GM19238 (cell line): Measurements from ENCODE around the gene LPAR1.

ENCODE experiments used
- DNase-seq: peaks from one replicate; pipeline ENCODE4 v3.0.0; 2011; ENCODE audit warnings: low spot score; ENCODE audit not compliant: insufficient read length

LPAR1 gene

DNA sequence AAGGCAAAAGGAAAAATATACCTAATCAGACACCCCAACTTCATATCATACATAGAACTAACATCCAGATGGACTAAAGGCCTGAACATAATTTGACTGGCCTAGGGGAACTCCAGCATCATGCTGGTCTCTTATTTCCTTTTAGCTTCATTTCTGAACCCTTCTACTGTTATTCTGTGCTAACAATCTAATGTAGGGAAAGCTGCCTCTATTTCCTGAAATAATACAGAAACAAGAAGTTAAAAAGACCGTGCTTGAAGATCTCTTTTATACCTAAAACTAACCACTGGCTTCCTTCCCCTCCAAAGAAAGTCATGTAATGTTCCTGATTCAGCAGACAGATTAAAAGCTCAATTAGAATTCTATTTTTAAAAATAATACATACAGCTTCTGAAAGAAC lies 36.7 kb downstream of the LPAR1 start:
- DNase-seq, result no peak

DNA sequence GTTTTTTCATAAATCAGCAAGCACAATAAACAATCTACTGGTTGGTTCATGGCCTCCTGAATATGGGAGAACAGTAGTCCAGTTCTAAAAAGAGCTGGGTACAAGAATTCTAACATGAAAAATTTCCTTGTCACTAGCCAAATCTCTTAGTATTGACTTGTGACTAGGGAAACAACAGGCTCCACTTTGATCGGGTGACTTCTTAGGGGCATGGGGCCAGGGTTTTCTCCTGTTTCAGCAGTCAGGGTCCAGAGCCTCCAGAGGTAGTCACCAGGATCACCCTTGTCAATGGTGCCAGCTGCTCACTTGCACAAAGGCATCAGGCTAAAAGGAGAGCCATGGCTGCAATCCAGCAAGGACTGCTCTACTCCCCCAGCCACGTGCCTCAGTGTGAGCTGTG lies 38.1 kb downstream of the LPAR1 start:
- no peak for DNase-seq

DNA sequence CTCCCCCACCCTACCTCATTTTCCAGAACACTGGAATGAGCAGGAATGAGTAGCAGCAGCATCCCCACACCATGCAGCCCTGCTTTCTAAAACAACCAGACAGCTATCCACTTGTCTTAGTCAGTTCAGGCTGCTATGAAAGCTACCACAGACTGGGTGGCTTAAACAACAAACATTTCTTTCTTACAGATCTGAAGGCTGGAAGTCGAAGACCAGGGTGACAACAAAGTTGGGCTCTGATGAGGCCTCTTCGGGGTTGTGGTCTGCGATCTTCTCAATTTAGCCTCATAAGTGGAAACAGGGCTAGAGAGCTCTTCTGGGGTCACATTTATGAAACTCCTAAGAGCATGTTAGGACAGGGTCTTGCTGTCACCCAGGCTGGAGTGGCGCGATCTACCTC lies 38.9 kb downstream of the LPAR1 start:
- no peak for DNase-seq

DNA sequence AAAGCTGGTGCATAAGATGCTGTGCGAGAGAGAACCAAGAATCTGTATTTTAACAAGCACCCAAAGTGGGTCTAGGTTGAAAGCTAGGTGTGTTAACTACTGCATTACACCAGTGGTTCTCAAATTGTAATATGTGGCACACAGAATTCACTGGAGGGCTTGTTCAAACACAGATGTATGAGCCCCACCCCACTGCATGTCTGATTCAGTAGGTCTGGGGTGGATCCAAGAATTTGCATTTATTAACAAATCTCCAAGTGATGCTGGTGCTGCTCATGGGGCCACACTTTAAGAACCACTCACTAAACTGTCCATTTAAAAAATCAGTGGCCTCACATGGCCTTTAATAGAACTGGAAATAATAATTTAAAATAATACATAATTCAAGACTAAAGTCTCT lies 40.4 kb downstream of the LPAR1 start:
- no peak for DNase-seq

DNA sequence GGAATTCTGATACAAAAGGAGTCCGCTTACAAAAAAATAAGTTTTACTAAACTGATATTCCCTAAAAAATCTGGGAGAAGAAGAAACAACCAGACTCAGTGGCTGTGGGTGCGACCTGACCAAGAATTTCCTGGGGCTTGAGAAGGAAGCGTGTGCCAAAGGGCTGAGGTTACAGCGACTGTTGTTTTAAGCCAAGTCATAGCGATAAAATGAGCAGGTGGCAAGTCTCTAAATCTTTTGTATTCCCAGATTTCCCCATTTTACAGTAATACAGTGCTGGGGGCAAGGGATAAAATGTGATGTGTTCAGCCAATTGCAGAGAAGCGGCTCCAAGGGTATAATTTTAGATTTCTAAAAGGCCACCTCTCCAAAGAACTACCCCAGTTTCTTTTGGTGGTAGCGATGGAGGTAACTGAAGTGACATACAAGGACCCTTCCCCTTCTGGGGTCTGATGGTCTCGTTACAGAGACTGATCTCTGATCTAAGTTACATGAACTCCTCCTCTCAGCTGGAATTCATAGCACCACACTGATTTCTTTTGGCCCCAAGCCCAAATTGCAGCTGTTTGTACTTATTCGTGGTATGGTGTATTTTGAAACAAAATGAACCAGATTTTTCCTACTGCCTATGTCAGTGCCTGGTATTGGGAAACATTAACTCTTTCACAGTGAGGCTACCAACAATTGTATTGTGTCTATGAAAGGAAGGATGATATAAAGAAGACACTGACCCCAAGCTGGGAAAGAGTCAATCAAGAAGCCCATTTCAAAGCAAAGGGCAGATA lies 41.6 kb downstream of the LPAR1 start:
- no peak for DNase-seq

DNA sequence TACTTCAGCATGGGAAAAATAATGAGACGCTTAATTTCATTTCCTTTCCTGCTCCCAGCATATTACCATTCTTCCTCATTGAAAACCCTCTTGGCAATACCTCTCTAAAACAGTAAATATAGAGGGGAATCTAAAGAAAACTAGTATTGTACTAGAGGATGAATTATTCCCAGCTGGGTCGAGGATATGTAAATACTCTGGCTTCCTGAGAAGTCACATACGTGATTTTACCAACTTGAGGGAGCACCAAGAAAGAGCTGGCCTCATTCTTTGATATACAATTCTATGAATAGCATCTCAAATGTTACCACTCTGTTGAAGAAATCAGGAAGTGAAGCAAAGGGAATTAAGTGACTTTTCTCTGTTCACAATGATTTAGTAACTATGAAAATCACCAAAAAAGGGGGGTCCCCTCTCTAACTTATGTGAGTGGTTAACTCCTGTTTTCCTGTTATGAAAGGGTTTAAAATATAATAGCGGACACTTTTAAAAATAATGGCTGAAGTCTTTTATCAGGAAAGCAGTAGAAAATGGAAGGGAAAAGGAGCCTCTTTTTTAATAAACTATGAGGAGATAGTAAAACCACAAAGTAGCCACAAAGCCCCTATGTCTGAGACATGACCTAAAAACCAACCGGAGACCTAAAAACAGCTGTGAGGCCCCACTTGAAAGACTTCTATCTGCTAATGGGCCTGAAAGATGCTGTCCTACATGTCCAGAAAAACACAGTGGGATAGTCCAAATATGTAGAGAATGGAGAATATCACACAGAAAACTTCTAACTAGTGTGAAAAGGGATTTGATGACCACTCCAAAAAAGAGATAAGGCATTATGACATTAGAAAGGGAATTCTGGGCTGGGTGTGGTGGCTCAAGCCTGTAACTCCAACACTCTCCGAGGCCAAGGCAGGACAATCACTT lies 42.6 kb downstream of the LPAR1 start:
- no peak for DNase-seq

DNA sequence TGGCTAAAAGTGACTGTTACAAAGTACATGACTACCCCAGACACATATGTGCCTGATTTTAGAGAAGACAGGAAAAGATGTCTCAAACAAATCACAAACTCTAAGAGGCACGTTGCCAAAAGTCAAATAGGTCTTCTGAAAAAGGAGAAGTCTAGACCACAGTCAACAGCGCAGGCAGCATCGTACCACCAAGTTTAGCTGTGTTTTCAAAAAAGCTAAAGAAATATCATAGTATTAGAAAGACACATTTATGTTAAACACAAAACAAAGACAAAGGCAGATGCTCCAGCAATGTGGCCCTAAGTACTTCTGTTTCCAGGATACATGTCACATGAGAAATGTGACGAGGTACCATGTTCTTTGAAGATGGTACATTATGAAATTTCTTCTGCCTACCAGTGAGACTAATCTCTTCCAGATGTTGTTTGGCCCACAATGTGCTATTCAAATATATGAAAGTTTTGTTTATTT lies 43.5 kb downstream of the LPAR1 start:
- DNase-seq, result no peak

DNA sequence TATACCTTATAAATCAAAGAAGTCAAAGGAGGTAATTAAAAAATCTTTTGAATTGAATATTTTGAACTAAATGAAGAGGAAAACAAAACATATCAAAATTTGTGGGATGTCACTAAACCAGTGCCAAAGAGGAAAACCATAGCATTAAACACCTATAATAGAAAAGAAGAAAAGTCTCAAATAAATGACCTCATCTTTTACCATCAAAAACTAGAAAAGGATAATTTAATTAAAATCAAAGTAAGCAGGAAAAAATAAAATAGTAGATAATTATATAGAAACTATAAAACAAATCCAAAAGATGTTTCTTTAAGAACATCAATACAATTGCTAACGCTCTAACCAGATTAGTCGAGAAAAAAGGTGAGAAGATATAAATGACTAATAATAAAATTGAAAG lies 47.8 kb downstream of the LPAR1 start:
- DNase-seq, result no peak

DNA sequence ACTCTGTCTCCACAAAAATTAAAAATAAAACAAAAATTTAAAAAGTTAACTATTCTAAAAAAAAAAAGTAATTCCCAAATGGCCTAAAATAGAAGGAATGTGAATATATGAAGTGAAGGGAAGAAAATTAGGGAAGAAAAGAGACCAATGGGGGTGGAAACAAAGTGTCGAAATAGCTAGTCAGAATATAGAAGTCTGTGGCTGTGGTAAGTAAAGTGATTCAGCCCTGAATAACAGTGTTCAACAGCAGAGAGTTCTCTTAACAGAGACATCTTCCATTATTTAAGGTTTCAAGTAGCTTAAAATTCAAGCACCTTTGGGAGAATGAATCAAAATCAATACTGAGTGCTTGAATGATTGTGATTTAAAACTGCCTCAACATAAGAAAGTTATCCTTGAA lies 51.7 kb downstream of the LPAR1 start:
- no peak for DNase-seq

DNA sequence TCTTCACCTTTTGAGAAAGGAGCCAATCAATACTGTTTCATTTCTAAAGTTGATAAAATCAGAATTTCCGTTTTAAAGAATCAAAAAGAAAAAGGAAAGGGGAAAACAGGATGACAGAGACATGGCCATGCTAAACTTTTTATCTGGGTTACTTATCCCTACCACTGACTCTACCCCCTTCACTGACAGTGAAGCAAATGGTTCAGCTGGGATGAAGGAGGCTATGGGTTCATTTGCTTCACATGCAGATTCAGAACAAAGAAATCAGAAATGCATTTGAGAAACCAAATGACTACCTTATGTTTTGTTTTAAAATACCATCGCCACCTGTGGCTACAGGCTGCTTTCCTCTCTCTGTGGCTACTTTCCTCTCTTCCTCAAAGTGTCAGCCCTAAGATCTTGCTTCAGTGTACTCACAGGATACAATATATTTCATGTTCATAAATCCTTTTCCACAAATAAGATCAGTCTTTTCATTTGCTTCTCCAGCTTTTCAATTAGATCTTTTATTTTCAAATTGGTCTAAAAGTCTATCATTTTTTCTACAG lies 53.3 kb downstream of the LPAR1 start:
- no peak for DNase-seq

DNA sequence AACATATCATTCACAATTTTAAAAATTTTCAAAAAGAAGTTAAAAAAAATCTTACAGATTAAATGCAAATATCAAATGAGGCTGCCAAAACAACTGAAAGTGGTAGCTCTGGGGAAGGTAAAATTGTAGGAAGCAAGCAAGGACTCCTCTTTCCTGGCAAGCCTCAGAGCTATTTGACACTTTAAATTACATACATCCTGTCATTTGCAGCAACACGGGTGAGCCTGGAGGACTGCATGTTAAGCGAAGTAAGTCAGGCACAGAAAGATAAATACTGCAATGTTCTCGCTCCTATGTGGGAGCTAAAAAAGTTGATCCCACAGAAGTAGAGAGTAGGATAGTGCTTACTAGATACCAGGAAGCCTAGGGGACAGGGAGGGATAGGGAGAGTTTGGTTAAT lies 58.0 kb downstream of the LPAR1 start:
- no peak for DNase-seq

DNA sequence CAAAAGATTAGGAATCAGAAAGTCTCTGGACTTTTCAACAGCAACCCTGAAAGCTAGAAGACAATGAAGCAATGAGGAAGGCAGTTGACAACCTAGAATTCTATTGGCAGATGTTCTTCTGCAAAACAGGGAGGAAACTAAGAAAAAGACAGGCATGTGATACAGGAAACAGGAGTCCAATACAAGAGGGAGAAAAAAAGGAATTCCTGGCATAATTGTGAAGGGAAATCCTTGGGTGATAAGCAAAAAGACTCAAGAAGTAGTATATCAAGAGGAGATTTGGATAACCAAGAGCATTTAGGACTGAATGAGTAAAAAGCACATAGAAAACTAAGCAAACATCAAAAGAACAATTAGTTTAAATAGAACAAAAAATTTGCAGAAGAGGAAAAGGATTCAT lies 58.6 kb downstream of the LPAR1 start:
- no peak for DNase-seq

DNA sequence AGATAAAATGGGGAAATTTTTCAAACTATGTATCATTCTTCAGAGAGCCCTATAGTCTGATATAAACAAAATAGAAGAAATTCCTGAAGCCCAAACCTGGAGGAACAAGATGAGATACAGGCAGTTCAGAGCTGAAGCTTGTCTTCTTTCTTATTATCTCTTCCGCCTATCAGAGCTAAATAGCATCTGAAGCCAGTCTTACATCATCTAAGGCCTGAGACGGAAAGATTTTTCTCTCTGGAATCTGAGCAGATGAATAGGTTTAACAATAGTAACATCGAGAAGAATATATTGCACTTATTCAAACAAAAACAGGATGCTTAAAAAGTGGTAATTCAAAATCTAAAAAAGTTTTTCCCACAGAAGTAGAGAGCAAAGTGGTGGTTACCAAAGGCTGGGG lies 59.8 kb downstream of the LPAR1 start:
- no peak for DNase-seq

DNA sequence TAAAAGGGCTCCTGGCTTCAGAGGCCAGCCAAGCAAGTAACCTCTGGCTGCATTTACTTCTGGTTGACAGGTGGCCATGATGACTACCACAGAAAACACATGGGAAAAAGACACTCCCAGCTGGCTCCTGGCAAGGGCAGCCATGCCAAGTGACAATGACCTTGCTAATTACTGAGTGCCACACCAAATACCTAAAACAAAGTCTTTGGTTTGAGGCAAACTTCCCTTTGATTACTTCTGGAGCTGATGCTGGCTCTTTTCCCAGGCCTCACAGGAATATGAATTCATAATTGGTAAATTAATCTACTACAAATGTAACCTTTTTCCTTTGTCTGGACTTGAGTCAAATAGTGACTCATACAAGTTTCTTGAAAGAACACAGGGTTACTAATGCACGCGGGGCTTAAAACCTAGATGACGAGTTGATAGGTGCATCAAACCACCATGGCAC lies 61.0 kb downstream of the LPAR1 start:
- DNase-seq, result no peak

DNA sequence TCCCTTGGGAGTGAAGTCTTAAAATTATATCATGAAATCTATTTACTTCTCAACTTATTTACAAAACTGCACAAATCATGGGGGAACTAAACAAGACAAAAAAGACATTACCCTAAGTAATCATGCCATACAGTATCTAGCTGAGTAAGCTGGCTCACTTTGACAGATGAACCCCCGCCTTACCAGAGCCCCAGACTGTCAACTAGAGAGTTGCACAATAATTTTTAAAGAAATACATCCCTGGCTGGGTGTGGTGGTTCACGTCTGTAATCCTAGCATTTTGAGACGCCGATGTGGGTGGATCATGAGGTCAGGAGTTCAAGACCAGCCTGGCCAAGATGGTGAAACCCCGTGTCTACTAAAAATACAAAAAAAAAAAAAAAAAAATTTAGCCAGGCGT lies 62.3 kb downstream of the LPAR1 start:
- DNase-seq, result no peak

DNA sequence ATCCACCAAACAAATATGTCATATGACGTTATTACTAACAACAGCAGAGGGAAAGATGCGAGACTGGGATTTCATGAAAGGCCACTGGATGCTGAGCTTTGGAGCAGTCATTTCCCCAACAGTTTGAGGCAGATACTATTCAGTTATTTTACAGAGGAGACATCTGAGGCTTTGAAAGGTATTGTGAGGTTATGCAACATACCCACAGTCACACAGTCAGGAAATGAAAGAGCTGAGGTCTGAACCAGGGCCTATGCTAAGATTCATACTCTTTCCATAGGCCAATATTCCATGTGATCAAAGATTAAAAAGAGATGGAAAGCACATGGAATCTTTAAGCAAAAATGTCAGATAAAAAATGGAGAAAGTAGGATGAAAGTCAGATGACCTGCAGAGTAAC lies 63.0 kb downstream of the LPAR1 start:
- no peak for DNase-seq

DNA sequence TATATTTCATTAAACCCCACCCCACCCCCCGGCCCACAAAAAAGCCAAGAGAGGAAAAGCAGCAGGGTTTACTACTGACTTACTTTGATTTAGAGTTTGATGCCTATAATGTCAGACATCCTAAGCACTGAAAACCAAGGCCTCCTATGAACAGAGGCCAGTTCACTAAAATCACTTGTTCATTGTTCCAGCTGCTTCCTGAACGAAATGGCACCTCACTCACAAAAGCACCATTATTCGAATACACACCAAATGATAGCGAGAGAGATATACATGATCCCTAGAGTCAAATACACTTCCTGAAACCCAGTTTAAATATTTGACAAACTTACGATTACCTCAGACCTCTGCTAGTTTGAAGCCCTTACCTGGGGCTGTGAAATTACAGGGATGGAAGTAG lies 66.6 kb downstream of the LPAR1 start:
- DNase-seq, result no peak

DNA sequence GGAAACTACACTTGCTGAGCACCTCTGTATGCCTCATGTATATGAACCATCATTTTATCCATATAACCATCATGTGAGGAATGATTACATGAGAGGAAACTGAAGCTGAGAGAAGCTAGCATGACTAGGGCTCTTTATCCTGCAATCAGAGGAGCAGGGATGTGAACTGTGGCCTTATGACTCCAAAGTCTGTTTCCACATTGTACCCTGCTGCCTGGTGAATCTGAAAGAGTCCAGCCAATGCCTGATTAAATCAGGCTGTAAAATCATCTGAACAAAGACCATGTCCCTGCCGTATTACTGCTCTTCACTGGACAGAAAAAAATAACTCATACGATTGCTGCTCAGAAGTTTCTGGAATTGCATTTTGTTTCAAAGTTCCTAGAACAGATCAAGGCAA lies 67.0 kb downstream of the LPAR1 start:
- DNase-seq, result no peak

DNA sequence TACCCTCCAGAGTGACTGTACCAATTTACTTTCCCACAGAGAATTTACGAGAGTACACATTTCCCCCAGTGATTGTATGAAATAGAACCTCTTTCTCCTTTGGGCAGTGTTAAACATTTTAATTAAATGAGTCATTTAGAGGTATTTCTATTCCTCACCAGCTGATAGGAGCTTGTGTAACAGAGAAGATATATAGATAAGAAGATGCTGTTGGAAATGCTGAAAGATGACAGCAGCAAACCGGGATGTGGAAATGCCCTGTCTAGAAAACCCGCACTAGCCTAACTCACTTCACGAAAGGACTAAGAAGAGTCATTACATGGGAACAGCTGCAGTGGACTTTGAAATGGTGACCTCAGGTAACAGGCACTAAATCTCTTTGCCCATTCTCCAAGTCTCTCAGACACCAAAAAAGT lies 68.3 kb downstream of the LPAR1 start:
- no peak for DNase-seq

DNA sequence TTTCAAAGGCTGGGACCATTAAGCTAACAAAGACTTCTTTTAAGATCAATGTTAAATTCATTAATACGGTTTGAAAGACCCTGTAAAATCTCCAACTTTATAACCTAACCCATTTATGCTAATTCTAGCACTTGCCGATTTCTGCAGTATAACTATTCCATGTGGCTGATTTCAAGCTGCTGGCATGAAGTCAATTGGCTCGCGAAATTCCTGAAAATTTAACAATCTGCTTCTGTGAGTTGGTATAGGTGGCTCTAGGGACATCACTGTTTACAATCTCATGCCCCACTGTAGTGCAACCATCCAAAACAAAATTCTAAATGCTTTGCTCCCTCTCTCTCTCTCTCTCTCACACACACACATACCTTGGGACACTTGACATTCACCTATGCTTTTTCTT lies 70.2 kb downstream of the LPAR1 start:
- no peak for DNase-seq

DNA sequence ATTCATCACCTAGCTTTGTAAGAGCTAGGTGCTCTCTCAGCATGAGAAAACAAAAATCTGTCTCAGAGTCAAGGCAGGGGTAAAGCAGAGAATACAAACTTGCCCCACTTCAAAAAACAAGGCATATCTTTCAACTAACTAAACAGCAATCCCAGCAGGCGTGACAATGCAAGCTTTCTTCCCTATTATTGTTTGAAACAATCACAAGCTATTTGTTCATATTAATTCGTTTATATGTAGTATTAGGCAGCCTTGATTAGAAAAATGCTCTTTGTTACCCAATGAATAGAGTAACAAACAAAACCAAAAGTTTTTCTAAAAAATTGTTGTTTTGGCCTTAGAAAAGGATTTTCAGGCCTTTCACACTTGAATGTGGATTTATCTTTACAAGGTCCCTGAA lies 71.1 kb downstream of the LPAR1 start:
- DNase-seq, result no peak

DNA sequence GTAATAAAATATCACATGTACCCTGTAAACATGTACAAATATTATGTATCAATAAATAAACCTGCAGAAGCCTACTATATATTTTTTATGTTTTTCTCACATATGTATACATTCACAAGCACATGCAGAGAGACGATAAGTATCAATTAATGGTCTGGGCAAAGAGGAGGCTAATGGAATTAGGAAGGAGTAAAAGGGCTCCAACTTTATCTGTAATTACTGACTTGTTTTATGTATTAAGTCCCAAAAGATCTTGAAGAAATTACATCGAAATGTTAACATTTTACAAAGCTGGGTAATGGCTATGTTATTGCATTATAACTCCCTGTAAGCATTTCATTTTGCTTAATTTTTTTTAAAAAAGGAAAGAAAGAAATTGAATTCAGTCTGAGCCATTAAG lies 78.0 kb downstream of the LPAR1 start:
- no peak for DNase-seq
